ENCODE results near the gene MAPK9.

Gene MAPK9

GRCh38 chr5:180294913-180295555, 3.2 kb upstream of the MAPK9 start:
- no peak for DNase-seq (ENCODE audit: low read depth)

- no peak for DNase-seq (ENCODE audit: low read depth)
Measured at GRCh38 chr5:180294411-180294810, 2.5 kb upstream of the MAPK9 start.

GRCh38 chr5:180291234-180291940, 496 bp downstream of the MAPK9 start:
- peak; percentile 16 for DNase-seq (ENCODE audit: low read depth)

GRCh38 chr5:180290568-180291233, 1.2 kb downstream of the MAPK9 start:
- no peak for DNase-seq (ENCODE audit: low read depth)

GRCh38 chr5:180289966-180290365, 1.9 kb downstream of the MAPK9 start:
- DNase-seq (ENCODE audit: low read depth) = no peak

GRCh38 chr5:180289433-180289832, 2.5 kb downstream of the MAPK9 start:
- DNase-seq (ENCODE audit: low read depth) = no peak

- DNase-seq (ENCODE audit: low read depth) = no peak
Measured at GRCh38 chr5:180287868-180288267, 4.0 kb downstream of the MAPK9 start.

- DNase-seq (ENCODE audit: low read depth) = no peak
Measured at GRCh38 chr5:180287404-180287803, 4.5 kb downstream of the MAPK9 start.

- DNase-seq (ENCODE audit: low read depth) = no peak
Measured at GRCh38 chr5:180284149-180284548, 7.7 kb downstream of the MAPK9 start.

- DNase-seq (ENCODE audit: low read depth) = no peak
Measured at GRCh38 chr5:180283026-180283615, 8.8 kb downstream of the MAPK9 start.

- no peak for DNase-seq (ENCODE audit: low read depth)
Measured at GRCh38 chr5:180282281-180282680, 9.6 kb downstream of the MAPK9 start.

GRCh38 chr5:180281706-180282105, 10.2 kb downstream of the MAPK9 start:
- no peak for DNase-seq (ENCODE audit: low read depth)

GRCh38 chr5:180274695-180275094, 17.2 kb downstream of the MAPK9 start:
- DNase-seq (ENCODE audit: low read depth) = no peak

- DNase-seq (ENCODE audit: low read depth) = no peak
Measured at GRCh38 chr5:180271221-180271620, 20.7 kb downstream of the MAPK9 start.

- DNase-seq (ENCODE audit: low read depth) = no peak
Measured at GRCh38 chr5:180259260-180259611, 32.6 kb downstream of the MAPK9 start.

- no peak for DNase-seq (ENCODE audit: low read depth)
Measured at GRCh38 chr5:180253036-180253824, 38.7 kb downstream of the MAPK9 start.

GRCh38 chr5:180251887-180252286, 40.0 kb downstream of the MAPK9 start:
- no peak for DNase-seq (ENCODE audit: low read depth)

GRCh38 chr5:180251141-180251540, 40.7 kb downstream of the MAPK9 start:
- no peak for DNase-seq (ENCODE audit: low read depth)

- DNase-seq (ENCODE audit: low read depth) = no peak
Measured at GRCh38 chr5:180250329-180250728, 41.6 kb downstream of the MAPK9 start.

- DNase-seq (ENCODE audit: low read depth) = no peak
Measured at GRCh38 chr5:180241600-180241999, 50.3 kb downstream of the MAPK9 start.

- no peak for DNase-seq (ENCODE audit: low read depth)
Measured at GRCh38 chr5:180238631-180239030, 53.3 kb downstream of the MAPK9 start.

GRCh38 chr5:180235846-180236245, 56.0 kb downstream of the MAPK9 start:
- no peak for DNase-seq (ENCODE audit: low read depth)
